Motor neuron (in vitro differentiated cells): ENCODE results near the gene SCO1. TPM values are rescaled to one million over a fixed set of nuclear protein-coding genes. Genes with fewer than 3 reads are reported as not detected.

ENCODE experiments used
- ATAC-seq, 8 experiments: fragments of 200-7000 bp; cut with Tn5 transposase; replicated peaks in 6 of 8; 2 replicates each; pipeline ENCODE4 v1.8.0; 2021; ENCODE audit warnings: mild to moderate bottlenecking in 8 of 8, moderate library complexity in 8 of 8
- H3K27ac ChIP-seq, 2 donors: fragments of 250-450 bp; sonication (Bioruptor Pico); 2 replicates each; pipeline ENCODE4 v1.9.0; 2021; ENCODE audit warnings: antibody characterized with exemption in 2 of 2, mild to moderate bottlenecking in 2 of 2, moderate library complexity in 1 of 2
- H3K4me1 ChIP-seq, 2 donors: fragments of 250-450 bp; sonication (Bioruptor Pico); replicated peaks in 1 of 2; 2 replicates each; pipeline ENCODE4 v1.6.1; 2021; ENCODE audit warnings: antibody characterized with exemption in 2 of 2, mild to moderate bottlenecking in 2 of 2, moderate library complexity in 1 of 2
- H3K4me3 ChIP-seq, 5 donors: fragments of 250-450 bp; sonication (Bioruptor Pico); 2 replicates each; pipeline ENCODE4 v1.9.0; 2021; ENCODE audit warnings: antibody characterized with exemption in 5 of 5, mild to moderate bottlenecking in 5 of 5, moderate library complexity in 4 of 5
- WGBS, 10 experiments: fragments of 450-650 bp; shearing (Covaris generic); methylation state at CpG; one replicate each; pipeline ENCODE4 v1.0.0; 2022; 5-methylcytosine and 5-hydroxymethylcytosine counted together
- in situ Hi-C, 9 experiments: fragments of 400-800 bp; cut with MboI; loops; one replicate each; pipeline ENCODE4 v1.15.0; 2021; ENCODE audit warnings: low sequenced_read_pairs in 9 of 9, low pct_unique_long_range_greater_than_20kb in 2 of 9; ENCODE audit not compliant: unreplicated experiment in 9 of 9
- total RNA-seq, 8 experiments: library from RNA; unstranded; fragments of 300-600 nt; gene quantifications; 2 replicates each; pipeline versions ENCODE4 v1.2.3 to v1.2.4, GENCODE V29; 2022

SCO1 gene
- total RNA-seq, 8 experiments from 2014 or later: 15.0 to 45.2 (median 20.9) TPM

DNA sequence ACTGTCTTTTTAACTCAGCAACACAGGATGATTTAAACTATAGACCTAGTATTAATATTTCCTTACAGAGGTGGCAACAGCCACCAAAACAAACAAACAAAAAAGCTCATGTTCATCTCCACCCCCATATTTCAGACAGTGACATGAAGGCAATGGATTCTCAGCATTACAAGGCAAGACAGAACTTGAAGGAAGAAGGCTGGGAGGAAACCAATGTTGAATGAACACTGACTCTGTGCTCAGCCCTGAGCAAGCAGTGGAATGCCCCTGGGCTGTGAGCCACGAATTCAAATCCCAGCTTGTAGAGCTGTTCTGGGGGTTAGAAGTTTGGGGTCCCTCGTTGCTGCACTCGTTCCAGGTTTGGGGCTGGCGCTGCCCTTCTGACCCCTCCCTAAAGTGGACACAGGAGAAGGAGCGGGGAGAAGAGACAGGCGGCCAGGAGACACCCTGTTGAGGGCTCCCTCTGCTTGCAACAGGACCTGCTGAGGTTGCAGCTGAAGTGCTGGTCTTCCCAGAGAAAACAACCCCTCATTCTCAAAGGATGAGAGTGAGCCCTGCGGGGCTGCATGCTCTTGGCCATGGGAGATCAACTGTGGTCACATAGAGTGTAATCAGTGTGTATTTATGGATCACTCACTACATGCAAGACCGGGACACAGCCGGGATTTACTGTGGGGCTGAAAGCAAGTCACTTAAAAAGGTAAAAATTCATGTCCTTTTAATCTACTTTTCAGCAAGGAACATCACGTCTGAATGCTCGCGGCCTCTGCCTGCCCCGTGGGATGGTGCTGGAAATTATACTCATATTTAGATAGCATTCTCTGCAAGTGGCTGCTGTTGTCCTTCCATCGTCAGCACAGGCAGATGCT lies 74.5 kb downstream of the SCO1 start:
- WGBS, 10 experiments: 18 to 80% (median 33%) methylated on average over 1 to 8 of the region's 14 CpGs; no CpG with 5 or more reads in 1 of the 10 experiments
- in situ Hi-C loops: loop anchor here in 8 of 9 experiments (25.0 kb wide), 5 partner anchors 286 to 886 kb away; partner anchors contain the start of gene RCVRN (in 4 of the 8)
- H3K4me1 ChIP-seq: no peaks in the 10 kb centered on the region
- ATAC-seq: no peak
- no peak overlapping the region for H3K27ac ChIP-seq
- H3K4me3 ChIP-seq: no peak overlapping the region

Other genes with a start within 250 kb of the SCO1 start
- gene MYH4, start 228.0 kb downstream of the SCO1 start, total RNA-seq: under 1 TPM in 1 of 8 experiments, not detected in 7; 0.05 TPM
- gene MYH1, start 179.0 kb downstream of the SCO1 start, total RNA-seq: under 1 TPM in 2 of 8 experiments, not detected in 6; 0.04 to 0.09 TPM
- under 1 TPM in 4 of 8 experiments, not detected in 4; 0.05 to 0.29 (median 0.09) TPM for gene MYH2, start 147.9 kb downstream of the SCO1 start, total RNA-seq
- gene MYH3, start 40.2 kb downstream of the SCO1 start, total RNA-seq: 1 to 10 TPM in 7 of 8 experiments, under 1 TPM in 1; 0.94 to 4.2 (median 1.6) TPM
- gene ADPRM, start 61 bp upstream of the SCO1 start, total RNA-seq: 10 to 100 TPM; 10.0 to 18.5 (median 16.6) TPM
- 10 to 100 TPM in 2 of 8 experiments, 1 to 10 TPM in 6; 1.1 to 18.7 (median 1.9) TPM for gene TMEM220, start 32.5 kb upstream of the SCO1 start, total RNA-seq
- gene TMEM238L, start 106.6 kb upstream of the SCO1 start, total RNA-seq: 1 to 10 TPM in 1 of 8 experiments, under 1 TPM in 2, not detected in 5; 0.19 to 1.1 (median 0.59) TPM
- gene PIRT, start 140.6 kb upstream of the SCO1 start, total RNA-seq: 10 to 100 TPM in 2 of 8 experiments, 1 to 10 TPM in 2, under 1 TPM in 4; 0.17 to 28.4 (median 0.77) TPM